Uterus (tissue), 4 donors: Measurements from ENCODE around the gene SPOCK1. TPM values are rescaled to one million over a fixed set of nuclear protein-coding genes. Genes with fewer than 3 reads are reported as not detected.

Experiments used
- DNase-seq, 2 donors: peaks; one replicate each; pipeline ENCODE4 v3.0.0-alpha.2; 2019 to 2020
- H3K27ac ChIP-seq, 2 donors: fragments of 200-600 bp; sonication (generic); 1 replicate in 1 of 2; 2 replicates in 1 of 2; pipeline ENCODE4 v1.5.1; 2016 to 2018
- H3K27me3 ChIP-seq, 2 donors: fragments of 200-600 bp; sonication (generic); one replicate each; pipeline ENCODE4 v1.5.1; 2018 to 2019; ENCODE audit warnings: control low read depth in 1 of 2
- H3K36me3 ChIP-seq, 2 donors: fragments of 200-600 bp; sonication (generic); one replicate each; pipeline ENCODE4 v1.5.1; 2019; ENCODE audit warnings: control low read depth in 1 of 2
- H3K4me1 ChIP-seq, 2 donors: fragments of 200-600 bp; sonication (generic); one replicate each; pipeline ENCODE4 v1.5.1; 2018 to 2019; ENCODE audit warnings: control low read depth in 1 of 2
- H3K4me3 ChIP-seq, 2 donors: fragments of 200-600 bp; sonication (generic); 1 replicate in 1 of 2; 2 replicates in 1 of 2; pipeline ENCODE4 v1.5.1; 2018 to 2019; ENCODE audit warnings: mild to moderate bottlenecking in 1 of 2
- H3K9me3 ChIP-seq, 2 donors: fragments of 200-600 bp; sonication (generic); one replicate each; pipeline ENCODE4 v1.5.1; 2019; ENCODE audit warnings: control low read depth in 1 of 2
- CTCF ChIP-seq, 4 experiments: fragments of 200-600 bp in 2 of 4; fragments of 450-650 bp in 2 of 4; sonication (generic) in 2 of 4; IDR thresholded peaks; one replicate each; pipeline ENCODE4 v1.5.1; 2016 to 2019; ENCODE audit warnings: antibody characterized with exemption in 4 of 4, mild to moderate bottlenecking in 2 of 4, moderate library complexity in 1 of 4
- POLR2A ChIP-seq, 2 donors: fragments of 450-650 bp; IDR thresholded peaks; one replicate each; pipeline ENCODE4 v1.6.1; 2016; ENCODE audit warnings: antibody characterized with exemption in 2 of 2, mild to moderate bottlenecking in 1 of 2, moderate library complexity in 1 of 2
- intact Hi-C: fragments of 100-400 bp; cut with DNase I; formaldehyde crosslinking; loops from one replicate; pipeline ENCODE4 v1.15.1; 2023; ENCODE audit warnings: low total_unique reads
- total RNA-seq, 4 donors: library from RNA; depleted of rRNA in 3 of 4; stranded (reverse); fragments of >200 nt in 3 of 4; gene quantifications; one replicate each; pipeline versions ENCODE4 v1.1.0 to v1.2.4, GENCODE V29; 2014 to 2023
- donor health status: DM: yes; HTN: yes; CAD: no.

Gene SPOCK1
- total RNA-seq, 4 donors from 2014 or later, result 31.8 to 131 (median 45.1) TPM

GRCh38 chr5:137275083-137275482 lies 224.0 kb downstream of the SPOCK1 start:
- H3K36me3 ChIP-seq, result no peaks in the 10 kb centered on the region
- H3K4me1 ChIP-seq, result no peaks in the 10 kb centered on the region
- no peak for DNase-seq
- H3K27ac ChIP-seq, result no peak overlapping the region
- no peaks in the 10 kb centered on the region for H3K27me3 ChIP-seq
- TF ChIP-seq POLR2A (IDR thresholded peaks at IDR 0.05), result no peak
- no peak for TF ChIP-seq CTCF (IDR thresholded peaks at IDR 0.05)
- H3K9me3 ChIP-seq, result no peaks in the 10 kb centered on the region
- intact Hi-C loops, result no loop called here
- H3K4me3 ChIP-seq, result no peak overlapping the region

- no peak for DNase-seq
- no peaks in the 10 kb centered on the region for H3K27me3 ChIP-seq
- no peak overlapping the region for H3K27ac ChIP-seq
- no peaks in the 10 kb centered on the region for H3K9me3 ChIP-seq
- H3K36me3 ChIP-seq, result no peaks in the 10 kb centered on the region
- intact Hi-C loops, result no loop called here
- no peaks in the 10 kb centered on the region for H3K4me1 ChIP-seq
- no peak overlapping the region for H3K4me3 ChIP-seq
- TF ChIP-seq POLR2A (IDR thresholded peaks at IDR 0.05), result no peak
- no peak for TF ChIP-seq CTCF (IDR thresholded peaks at IDR 0.05)
These were observed 225.6 kb downstream of the SPOCK1 start for GRCh38 chr5:137273511-137273910.

GRCh38 chr5:137272831-137273230 lies 226.3 kb downstream of the SPOCK1 start:
- Histone ChIP-seq H3K4me1 (no peaks in the 10 kb centered on the region), H3K27ac (no peak overlapping the region), H3K9me3 (no peaks in the 10 kb centered on the region), H3K4me3 (no peak overlapping the region), H3K36me3 (no peaks in the 10 kb centered on the region), H3K27me3 (no peaks in the 10 kb centered on the region)
- DNase-seq, result no peak
- intact Hi-C loops, result no loop called here
- TF ChIP-seq CTCF (IDR thresholded peaks at IDR 0.05) (no peak), POLR2A (IDR thresholded peaks at IDR 0.05) (no peak)

- H3K9me3 ChIP-seq, result no peaks in the 10 kb centered on the region
- no peak overlapping the region for H3K4me3 ChIP-seq
- H3K27me3 ChIP-seq, result no peaks in the 10 kb centered on the region
- H3K4me1 ChIP-seq, result no peaks in the 10 kb centered on the region
- no peak for TF ChIP-seq CTCF (IDR thresholded peaks at IDR 0.05)
- no peak for TF ChIP-seq POLR2A (IDR thresholded peaks at IDR 0.05)
- DNase-seq, result no peak
- H3K36me3 ChIP-seq, result no peaks in the 10 kb centered on the region
- no peak overlapping the region for H3K27ac ChIP-seq
- intact Hi-C loops, result no loop called here
These were observed 229.2 kb downstream of the SPOCK1 start for GRCh38 chr5:137269946-137270345.

GRCh38 chr5:137269274-137269673 lies 229.9 kb downstream of the SPOCK1 start:
- TF ChIP-seq CTCF (IDR thresholded peaks at IDR 0.05) (no peak), POLR2A (IDR thresholded peaks at IDR 0.05) (no peak)
- H3K27me3 ChIP-seq, result no peaks in the 10 kb centered on the region
- no peaks in the 10 kb centered on the region for H3K4me1 ChIP-seq
- DNase-seq, result no peak
- no peaks in the 10 kb centered on the region for H3K9me3 ChIP-seq
- H3K36me3 ChIP-seq, result no peaks in the 10 kb centered on the region
- no peak overlapping the region for H3K4me3 ChIP-seq
- no peak overlapping the region for H3K27ac ChIP-seq
- intact Hi-C loops, result no loop called here
